Transverse colon (tissue), 4 donors: ENCODE results near the gene P2RX6. TPM values are rescaled to one million over a fixed set of nuclear protein-coding genes. Genes with fewer than 3 reads are reported as not detected.
A peak's percentile ranks its signal among the peaks of the same experiment; 100 is the strongest.
"Not testable (repeated sequence)": the region's sequence is repeated elsewhere in the genome, so short reads cannot be mapped to it uniquely, and the experiment has no call there.

Experiments used
- DNase-seq: peaks from one replicate; pipeline ENCODE4 v3.0.0-alpha.2; 2019
- H3K27ac ChIP-seq, 4 donors: fragments of 200-600 bp; sonication (generic); 2 replicates each; pipeline ENCODE4 v1.5.1; 2016 to 2018; ENCODE audit warnings: inconsistent platforms in 4 of 4
- H3K27me3 ChIP-seq: fragments of 200-600 bp; sonication (generic); 2 replicates; pipeline ENCODE4 v1.5.1; 2017; ENCODE audit warnings: inconsistent platforms
- H3K36me3 ChIP-seq, 4 donors: fragments of 200-600 bp; sonication (generic); 2 replicates each; pipeline ENCODE4 v1.5.1; 2017 to 2019; ENCODE audit warnings: inconsistent platforms in 4 of 4
- H3K4me1 ChIP-seq, 4 donors: fragments of 200-600 bp; sonication (generic); 2 replicates each; pipeline ENCODE4 v1.5.1; 2017 to 2020; ENCODE audit warnings: inconsistent platforms in 4 of 4
- H3K4me3 ChIP-seq, 4 donors: fragments of 200-600 bp; sonication (generic); 1 replicate in 1 of 4; 2 replicates in 3 of 4; pipeline versions ENCODE4 v1.5.1 to v1.6.1; 2017 to 2019; ENCODE audit warnings: inconsistent platforms in 4 of 4
- H3K9me3 ChIP-seq, 2 donors: fragments of 200-600 bp; sonication (generic); 2 replicates each; pipeline ENCODE4 v1.5.1; 2017 to 2019; ENCODE audit warnings: inconsistent platforms in 2 of 2
- EP300 ChIP-seq: sonication (generic); formaldehyde crosslinking; IDR thresholded peaks from one replicate; pipeline ENCODE4 v1.6.1; 2017; ENCODE audit warnings: antibody characterized with exemption, low read depth
- POLR2A ChIP-seq: fragments of 450-650 bp; IDR thresholded peaks from one replicate; pipeline ENCODE4 v1.6.1; 2016; ENCODE audit warnings: antibody characterized with exemption, mild to moderate bottlenecking, moderate library complexity
- POLR2AphosphoS5 ChIP-seq, 3 donors: sonication (generic); formaldehyde crosslinking; IDR thresholded peaks; one replicate each; pipeline ENCODE4 v1.6.1; 2016; ENCODE audit warnings: antibody characterized with exemption in 3 of 3
- WGBS, 2 donors: methylation state at CpG; one replicate each; pipeline ENCODE4 v1.1.5; 2018; ENCODE audit warnings: low coverage in 1 of 2; 5-methylcytosine and 5-hydroxymethylcytosine counted together
- in situ Hi-C, 4 donors: fragments of 200-750 bp; cut with MboI; loops; one replicate each; pipeline versions ENCODE4 v1.15.0 to v1.15.1; 2017; ENCODE audit warnings: low sequenced_read_pairs in 3 of 4, low pct_ligation_motif_present in 1 of 4, low pct_unique_long_range_greater_than_20kb in 1 of 4
- intact Hi-C: fragments of 100-400 bp; cut with DNase I; formaldehyde crosslinking; loops from one replicate; pipeline ENCODE4 v1.15.1; 2023; ENCODE audit warnings: low total_unique reads
- total RNA-seq, 4 donors: library from RNA; depleted of rRNA; stranded (reverse); fragments of >200 nt; gene quantifications; one replicate each; pipeline ENCODE4 v1.1.0, GENCODE V29; 2016
- TF ChIP-seq, protein P1 (sequence below), 5 experiments: fragments of 200-600 bp in 3 of 5; fragments of 450-650 bp in 2 of 5; sonication (generic) in 3 of 5; IDR thresholded peaks; 1 replicate in 2 of 5; 2 replicates in 3 of 5; pipeline ENCODE4 v1.5.1; 2016 to 2017; ENCODE audit warnings: antibody characterized with exemption in 5 of 5, inconsistent platforms in 3 of 5, mild to moderate bottlenecking in 2 of 5, moderate library complexity in 1 of 5

P2RX6 gene
- total RNA-seq, 4 donors from 2014 or later, result 0.40 to 1.7 (median 0.82) TPM; not detected in 1

DNA sequence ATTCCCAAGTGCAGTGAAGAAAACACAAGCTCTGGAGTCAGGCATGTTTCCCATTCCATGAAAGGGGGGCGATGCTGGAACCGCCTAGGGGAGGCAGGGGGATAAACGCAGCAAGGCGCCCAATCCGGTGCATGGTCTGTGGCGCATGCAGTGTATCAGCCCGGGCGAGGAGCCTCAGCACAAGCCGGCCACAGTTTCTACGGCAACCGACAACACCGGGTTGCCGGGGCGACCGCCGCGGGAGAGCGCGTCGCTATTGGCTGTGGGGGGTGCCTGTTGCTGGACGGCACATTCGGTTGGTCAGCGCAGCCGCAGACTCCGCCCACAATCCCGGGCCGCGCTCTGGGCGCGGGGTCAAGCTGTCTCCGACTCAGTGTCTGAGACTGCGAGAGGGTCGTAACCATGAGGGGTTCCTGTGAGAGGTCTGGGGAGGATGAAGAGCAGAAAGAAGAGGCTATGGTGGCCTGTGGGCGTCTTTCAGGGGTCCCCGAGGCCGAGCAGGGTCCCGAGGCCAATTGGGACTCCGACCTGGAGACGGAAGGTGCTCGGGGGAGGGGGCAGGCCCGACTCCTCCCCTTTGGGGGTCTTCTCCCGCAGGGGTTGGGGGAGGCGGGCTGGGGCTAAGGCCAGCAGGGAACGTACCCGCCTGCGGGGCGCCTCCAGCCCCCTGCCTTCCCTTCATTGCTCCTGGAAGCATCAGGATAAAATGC, 30.8 kb downstream of the P2RX6 start, which contains the start of gene LRRC74B:
TSS of gene LRRC74B (plus strand) at position 362 of the 710 bp plus-strand sequence. CDS start at position 403, 41 bp downstream.
- H3K36me3 ChIP-seq, result no peaks in the 10 kb centered on the region
- in situ Hi-C loops, result no loop called here
- TF ChIP-seq, protein P1, sequence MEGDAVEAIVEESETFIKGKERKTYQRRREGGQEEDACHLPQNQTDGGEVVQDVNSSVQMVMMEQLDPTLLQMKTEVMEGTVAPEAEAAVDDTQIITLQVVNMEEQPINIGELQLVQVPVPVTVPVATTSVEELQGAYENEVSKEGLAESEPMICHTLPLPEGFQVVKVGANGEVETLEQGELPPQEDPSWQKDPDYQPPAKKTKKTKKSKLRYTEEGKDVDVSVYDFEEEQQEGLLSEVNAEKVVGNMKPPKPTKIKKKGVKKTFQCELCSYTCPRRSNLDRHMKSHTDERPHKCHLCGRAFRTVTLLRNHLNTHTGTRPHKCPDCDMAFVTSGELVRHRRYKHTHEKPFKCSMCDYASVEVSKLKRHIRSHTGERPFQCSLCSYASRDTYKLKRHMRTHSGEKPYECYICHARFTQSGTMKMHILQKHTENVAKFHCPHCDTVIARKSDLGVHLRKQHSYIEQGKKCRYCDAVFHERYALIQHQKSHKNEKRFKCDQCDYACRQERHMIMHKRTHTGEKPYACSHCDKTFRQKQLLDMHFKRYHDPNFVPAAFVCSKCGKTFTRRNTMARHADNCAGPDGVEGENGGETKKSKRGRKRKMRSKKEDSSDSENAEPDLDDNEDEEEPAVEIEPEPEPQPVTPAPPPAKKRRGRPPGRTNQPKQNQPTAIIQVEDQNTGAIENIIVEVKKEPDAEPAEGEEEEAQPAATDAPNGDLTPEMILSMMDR (IDR thresholded peaks at IDR 0.05), result no peak
- TF ChIP-seq POLR2AphosphoS5 (IDR thresholded peaks at IDR 0.05) (no peak), EP300 (no peak), POLR2A (no peak)

DNA sequence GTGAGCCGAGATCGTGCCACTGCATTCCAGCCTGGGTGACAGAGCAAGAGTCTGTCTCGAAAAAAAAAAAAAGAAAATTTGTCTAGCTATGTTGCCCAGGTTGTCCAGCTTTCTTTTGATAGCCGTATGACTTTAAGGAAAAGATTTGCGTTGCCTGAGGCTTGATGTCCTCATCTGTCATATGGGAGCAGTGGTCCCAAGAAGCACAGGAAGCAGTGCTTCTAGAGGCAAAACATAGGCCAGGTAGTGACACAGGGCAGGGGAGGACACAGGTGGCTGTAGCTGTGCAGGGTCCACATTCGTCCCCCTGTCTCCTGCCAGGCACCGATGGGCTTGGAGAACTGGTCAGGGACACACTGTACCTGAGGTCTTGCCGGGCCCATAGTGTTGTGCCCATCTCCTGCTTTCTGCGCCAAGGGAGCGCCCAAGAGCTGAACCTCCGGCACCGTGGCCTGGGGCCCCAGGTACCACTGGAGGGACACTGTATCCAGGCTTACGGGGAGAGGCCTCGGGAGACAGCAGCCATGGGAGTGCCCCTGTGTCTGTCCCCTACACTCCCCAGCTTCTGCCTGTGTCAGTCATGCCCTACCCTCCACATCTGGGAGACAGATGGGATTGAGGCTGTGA, 32.2 kb downstream of the P2RX6 start:
- DNase-seq, result no peak
- TF ChIP-seq POLR2A, result no peak
- TF ChIP-seq, protein P1 (IDR thresholded peaks at IDR 0.05), result no peak
- TF ChIP-seq POLR2AphosphoS5 (IDR thresholded peaks at IDR 0.05), result no peak
- TF ChIP-seq EP300, result no peak
- H3K4me1 ChIP-seq, result peaks cover 9 to 27% (median 21%) of the 10 kb centered on the region in 4 donors
- no peaks in the 10 kb centered on the region for H3K36me3 ChIP-seq
- in situ Hi-C loops, result no loop called here
- 87 to 92% methylated on average over 5 to 14 of the region's 14 CpGs for WGBS, 2 donors
- no peaks in the 10 kb centered on the region for H3K9me3 ChIP-seq
- H3K27ac ChIP-seq, result no peak overlapping the region
- H3K27me3 ChIP-seq, result peaks cover 15% of the 10 kb centered on the region
- H3K4me3 ChIP-seq, result no peak overlapping the region
- intact Hi-C loops, result no loop called here

More for the DNA sequence above, 30.8 kb downstream of the P2RX6 start, which contains the start of gene LRRC74B:
- H3K27me3 ChIP-seq, result peaks cover 15% of the 10 kb centered on the region
- peak; percentile 88 for DNase-seq
- no peaks in the 10 kb centered on the region for H3K9me3 ChIP-seq
- peaks cover 9 to 27% (median 21%) of the 10 kb centered on the region in 4 donors for H3K4me1 ChIP-seq
- intact Hi-C loops, result no loop called here
- H3K27ac ChIP-seq, result peak within 1 kb of the TSS in 2 of 4 donors; percentile 2 to 75
- WGBS, 2 donors, result 4% methylated on average over 42 of the region's 47 CpGs; no CpG with 5 or more reads in 1 of the 2 donors
- peak within 1 kb of the TSS in 3 of 4 donors; percentile 26 to 44 (median 30) for H3K4me3 ChIP-seq

DNA sequence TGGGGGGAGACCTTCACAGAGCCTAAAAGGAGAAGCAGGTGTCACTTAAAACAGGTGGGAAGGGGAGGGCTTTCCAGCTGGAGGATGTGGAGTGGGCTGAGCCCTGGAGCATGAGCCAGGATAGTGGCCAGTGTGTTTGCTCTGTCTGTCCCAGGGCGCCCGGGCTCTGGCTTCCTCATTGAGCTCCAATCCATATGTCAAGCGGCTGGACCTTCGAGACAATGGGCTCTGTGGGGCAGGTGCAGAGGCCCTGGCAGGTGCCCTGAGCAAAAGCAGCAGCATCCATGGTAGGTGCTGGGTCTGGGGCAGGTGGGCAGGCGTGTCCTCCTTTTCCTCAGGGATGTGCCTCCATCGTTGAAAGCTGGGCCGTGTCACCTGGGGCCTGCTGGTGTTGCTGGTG, 32.8 kb downstream of the P2RX6 start:
- Histone ChIP-seq H3K27ac (no peak overlapping the region), H3K4me3 (no peak overlapping the region), H3K27me3 (peaks cover 15% of the 10 kb centered on the region), H3K36me3 (no peaks in the 10 kb centered on the region), H3K4me1 (peaks cover 9 to 27% (median 21%) of the 10 kb centered on the region in 4 donors), H3K9me3 (no peaks in the 10 kb centered on the region)
- TF ChIP-seq POLR2AphosphoS5 (IDR thresholded peaks at IDR 0.05) (no peak), EP300 (no peak), POLR2A (no peak)
- TF ChIP-seq, protein P1 (IDR thresholded peaks at IDR 0.05), result no peak
- WGBS, 2 donors, result 58% methylated on average over 7 of the region's 7 CpGs; no CpG with 5 or more reads in 1 of the 2 donors
- no peak for DNase-seq
- in situ Hi-C loops, result no loop called here
- intact Hi-C loops, result no loop called here

DNA sequence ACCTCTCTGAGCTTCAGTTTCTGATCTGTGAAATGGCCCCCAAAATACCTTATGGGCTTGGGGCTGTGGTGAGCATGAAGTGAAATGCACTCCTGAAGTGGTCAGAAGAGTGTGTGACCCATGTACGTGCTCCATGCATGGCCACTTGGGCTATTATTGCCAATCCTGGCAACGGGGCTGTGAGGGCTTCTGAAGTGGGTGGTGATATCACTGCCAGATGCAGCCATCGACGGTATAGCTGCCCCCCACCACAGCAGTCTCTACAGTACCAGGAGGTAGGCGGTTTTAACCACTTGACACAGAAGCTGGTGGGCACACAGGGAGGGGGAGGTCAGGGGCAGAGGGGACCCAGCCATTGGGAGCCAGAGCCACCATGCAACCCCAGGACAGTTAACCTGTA, 33.5 kb downstream of the P2RX6 start:
- intact Hi-C loops, H3K36me3 ChIP-seq, H3K9me3 ChIP-seq, in situ Hi-C loops, H3K27ac ChIP-seq, H3K4me3 ChIP-seq, DNase-seq: not testable (repeated sequence)
- WGBS, 2 donors, result 74% methylated on average over 5 of the region's 5 CpGs; no CpG with 5 or more reads in 1 of the 2 donors
- peaks cover 15% of the 10 kb centered on the region for H3K27me3 ChIP-seq
- H3K4me1 ChIP-seq, result peaks cover 9 to 26% (median 21%) of the 10 kb centered on the region in 4 donors

DNA sequence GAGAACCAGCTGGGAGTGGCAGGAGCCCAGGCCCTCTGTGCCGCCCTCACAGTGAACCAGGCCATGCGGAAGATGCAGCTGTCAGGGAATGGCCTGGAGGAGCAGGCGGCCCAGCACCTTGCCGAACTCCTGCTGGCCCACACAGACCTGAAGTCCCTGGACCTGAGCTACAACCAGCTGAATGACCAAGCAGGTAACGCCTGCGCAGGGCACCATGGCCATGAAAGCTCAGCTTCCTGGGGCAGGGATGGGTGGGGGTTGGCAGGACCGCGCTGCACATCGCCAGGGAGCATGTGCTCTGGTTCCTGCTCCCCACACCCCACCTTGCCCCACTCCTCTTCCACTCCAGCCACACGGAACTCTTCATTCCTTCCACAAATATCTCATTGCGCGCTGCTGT, 34.0 kb downstream of the P2RX6 start:
- H3K4me1 ChIP-seq, result peaks cover 9 to 20% (median 20%) of the 10 kb centered on the region in 4 donors
- H3K36me3 ChIP-seq, H3K4me3 ChIP-seq, in situ Hi-C loops, H3K27ac ChIP-seq, DNase-seq, intact Hi-C loops, H3K9me3 ChIP-seq: not testable (repeated sequence)
- peaks cover 15% of the 10 kb centered on the region for H3K27me3 ChIP-seq
- WGBS, 2 donors, result 83% methylated on average over 2 of the region's 12 CpGs; no CpG with 5 or more reads in 1 of the 2 donors
